ENCODE measurements around the gene FGF9. TPM values are rescaled to one million over a fixed set of nuclear protein-coding genes. Genes with fewer than 3 reads are reported as not detected.
A peak's percentile ranks its signal among the peaks of the same experiment; 100 is the strongest.

Gene FGF9
- total and polyA plus RNA-seq, 2 donors (not counting 1 experiment from before 2014, with no cell fraction given) = 0.13 to 3.0 TPM

DNA sequence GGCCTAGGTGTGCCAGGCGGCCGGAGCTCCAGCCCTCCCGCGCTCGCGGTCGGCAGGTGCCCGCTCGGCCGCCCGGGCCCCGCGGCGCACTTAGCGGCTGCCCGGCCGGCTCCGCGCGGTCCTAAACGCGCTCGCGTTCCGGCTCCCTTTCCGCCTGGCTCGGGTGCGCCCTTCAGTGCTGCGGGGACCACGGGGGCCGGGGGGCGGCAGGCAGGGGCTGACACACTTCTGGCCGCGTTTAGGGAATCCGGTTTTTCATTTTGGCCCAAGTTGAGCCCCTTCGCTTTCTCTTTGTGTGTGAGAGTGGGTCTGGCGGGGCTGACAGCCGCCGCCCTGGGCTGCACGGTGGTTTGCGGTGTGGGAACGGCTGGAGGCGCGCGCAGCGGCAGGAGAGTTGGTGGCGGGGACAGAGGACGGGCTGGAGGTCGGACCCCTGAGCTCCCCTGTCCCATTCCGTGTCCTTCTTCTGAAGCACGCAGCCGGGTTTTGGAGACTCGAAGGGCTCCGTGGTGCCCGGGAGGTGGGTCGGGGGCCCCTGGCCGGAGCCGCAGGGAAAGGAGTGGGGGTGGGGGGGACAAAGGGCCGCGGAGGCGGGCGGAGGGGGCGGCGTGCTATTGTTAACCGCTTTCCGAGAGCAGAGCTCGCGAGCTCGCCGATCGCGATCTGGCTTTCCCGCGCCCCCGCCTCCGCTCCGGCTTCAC is 3.1 kb downstream of the FGF9 start:
- Histone ChIP-seq H4K20me1 (ENCODE audit: control insufficient read depth, insufficient read depth, low read length, poor library complexity, severe bottlenecking) (no peaks in the 10 kb centered on the region), H3K4me1 (ENCODE audit: control insufficient read depth in 2 of 2, insufficient read depth in 2 of 2, low read length in 2 of 2) (peaks cover 41 to 54% of the 10 kb centered on the region in 2 donors), H3K4me3 (ENCODE audit: control extremely low read depth in 1 of 5, extremely low read depth in 1 of 5, insufficient read depth in 1 of 5, low read depth in 2 of 5, low read length in 4 of 5) (peak overlapping the region; percentile 21 to 74 (median 68)), H3K9me3 (ENCODE audit: control extremely low read depth in 1 of 3, control insufficient read depth in 2 of 3, insufficient read depth in 1 of 3, low read length in 2 of 3) (peaks cover 0 to 30% (median 0%) of the 10 kb centered on the region in 3 donors), H3K9ac (ENCODE audit: low read length) (peak overlapping the region; percentile 79), H3K27me3 (replicated peaks in 1 of 4; ENCODE audit: control extremely low read depth in 1 of 4, control insufficient read depth in 3 of 4, insufficient read depth in 4 of 4, low read length in 3 of 4) (peaks cover 0 to 68% (median 45%) of the 10 kb centered on the region in 4 experiments), H3K4me2 (replicated peaks; ENCODE audit: low read depth, low read length, poor library complexity, severe bottlenecking) (peak overlapping the region; percentile 100), H2AFZ (ENCODE audit: insufficient read depth, low read depth, low read length, poor library complexity, severe bottlenecking) (peak overlapping the region; percentile 86), H3K36me3 (replicated peaks in 1 of 2; ENCODE audit: control extremely low read depth in 1 of 2, control insufficient read depth in 1 of 2, extremely low read depth in 1 of 2, insufficient read depth in 2 of 2, low read length in 1 of 2) (no peaks in the 10 kb centered on the region), H3K79me2 (ENCODE audit: control insufficient read depth, insufficient read depth, low read length) (no peaks in the 10 kb centered on the region), H3K27ac (ENCODE audit: low read length in 2 of 2) (no peak overlapping the region)
- DNase-seq (peak; percentile 73), ATAC-seq (ENCODE audit: low read depth) (peak; percentile 13)
- no peak overlapping the region for H3K27ac Mint-ChIP-seq
- TF ChIP-seq EZH2 (IDR thresholded peaks at IDR 0.05; ENCODE audit: borderline replicate concordance, insufficient read depth, low read depth, low read length, poor library complexity, severe bottlenecking) = no peak
- TF ChIP-seq, protein P1, sequence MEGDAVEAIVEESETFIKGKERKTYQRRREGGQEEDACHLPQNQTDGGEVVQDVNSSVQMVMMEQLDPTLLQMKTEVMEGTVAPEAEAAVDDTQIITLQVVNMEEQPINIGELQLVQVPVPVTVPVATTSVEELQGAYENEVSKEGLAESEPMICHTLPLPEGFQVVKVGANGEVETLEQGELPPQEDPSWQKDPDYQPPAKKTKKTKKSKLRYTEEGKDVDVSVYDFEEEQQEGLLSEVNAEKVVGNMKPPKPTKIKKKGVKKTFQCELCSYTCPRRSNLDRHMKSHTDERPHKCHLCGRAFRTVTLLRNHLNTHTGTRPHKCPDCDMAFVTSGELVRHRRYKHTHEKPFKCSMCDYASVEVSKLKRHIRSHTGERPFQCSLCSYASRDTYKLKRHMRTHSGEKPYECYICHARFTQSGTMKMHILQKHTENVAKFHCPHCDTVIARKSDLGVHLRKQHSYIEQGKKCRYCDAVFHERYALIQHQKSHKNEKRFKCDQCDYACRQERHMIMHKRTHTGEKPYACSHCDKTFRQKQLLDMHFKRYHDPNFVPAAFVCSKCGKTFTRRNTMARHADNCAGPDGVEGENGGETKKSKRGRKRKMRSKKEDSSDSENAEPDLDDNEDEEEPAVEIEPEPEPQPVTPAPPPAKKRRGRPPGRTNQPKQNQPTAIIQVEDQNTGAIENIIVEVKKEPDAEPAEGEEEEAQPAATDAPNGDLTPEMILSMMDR (IDR thresholded peaks at IDR 0.05) = no peak
- CTCF ChIA-PET = interaction anchor here (1.2 to 1.7 kb wide), 3 partner anchors 36 to 70 kb away, joined by 3 to 4 read pairs (median 4); partner anchors contain the start of gene MICU2
- peak overlapping the region; percentile 91 for H3K4me3 Mint-ChIP-seq
- H3K27me3 Mint-ChIP-seq = peaks cover 51% of the 10 kb centered on the region
- intact Hi-C loops (cut with micrococcal nuclease) = loop anchor here (5.0 to 10.0 kb wide), 5 partner anchors 217 to 772 kb away; partner anchors contain the start of genes XPO4 and ZDHHC20
- no peaks in the 10 kb centered on the region for H3K9me3 Mint-ChIP-seq (ENCODE audit: insufficient read depth)
- H3K4me1 Mint-ChIP-seq = peaks cover 42% of the 10 kb centered on the region
- 1% methylated on average over 77 of the region's 77 CpGs for WGBS (ENCODE audit: insufficient coverage)
- POLR2A ChIA-PET = interaction anchor here (0.9 kb wide), 1 partner anchor 13 kb away, joined by 4 read pairs; no protein-coding TSS in a partner anchor
